Hepatocyte (in vitro differentiated cells): ENCODE results near the gene HS3ST1. TPM values are rescaled to one million over a fixed set of nuclear protein-coding genes. Genes with fewer than 3 reads are reported as not detected.
A peak's percentile ranks its signal among the peaks of the same experiment; 100 is the strongest.

Source experiments
- DNase-seq: peaks from one replicate; pipeline ENCODE4 v3.0.0-alpha.2; 2016; ENCODE audit warnings: low spot score
- H2AFZ ChIP-seq: fragments of 200-600 bp; sonication (generic); 2 replicates; pipeline ENCODE4 v1.6.0; 2016; ENCODE audit warnings: antibody characterized with exemption, mild to moderate bottlenecking
- H3K27ac ChIP-seq: fragments of 200-600 bp; sonication (generic); 2 replicates; pipeline ENCODE4 v1.5.1; 2016; ENCODE audit warnings: mild to moderate bottlenecking
- H3K27me3 ChIP-seq: fragments of 200-600 bp; sonication (generic); 2 replicates; pipeline ENCODE4 v1.6.1; 2016
- H3K36me3 ChIP-seq: fragments of 200-600 bp; sonication (generic); replicated peaks from 2 replicates; pipeline ENCODE4 v1.5.1; 2016; ENCODE audit warnings: low read depth; ENCODE audit not compliant: insufficient read depth
- H3K4me1 ChIP-seq: fragments of 200-600 bp; sonication (generic); 2 replicates; pipeline ENCODE4 v1.5.1; 2016; ENCODE audit warnings: mild to moderate bottlenecking, moderate library complexity; ENCODE audit not compliant: insufficient read depth
- H3K4me2 ChIP-seq: fragments of 200-600 bp; sonication (generic); 2 replicates; pipeline ENCODE4 v1.6.0; 2016
- H3K4me3 ChIP-seq: fragments of 200-600 bp; sonication (generic); 2 replicates; pipeline ENCODE4 v1.5.1; 2016; ENCODE audit warnings: mild to moderate bottlenecking
- H3K79me2 ChIP-seq: fragments of 200-600 bp; sonication (generic); 2 replicates; pipeline ENCODE4 v1.6.0; 2017; ENCODE audit warnings: mild to moderate bottlenecking
- H3K9me2 ChIP-seq: fragments of 200-600 bp; sonication (generic); replicated peaks from 2 replicates; pipeline ENCODE4 v1.6.0; 2017; ENCODE audit warnings: mild to moderate bottlenecking; ENCODE audit not compliant: insufficient read depth
- H3K9me3 ChIP-seq: fragments of 200-600 bp; sonication (generic); 2 replicates; pipeline ENCODE4 v1.5.1; 2016; ENCODE audit warnings: low read depth, mild to moderate bottlenecking
- H4K20me1 ChIP-seq: fragments of 200-600 bp; sonication (generic); 2 replicates; pipeline ENCODE4 v1.6.0; 2016; ENCODE audit warnings: mild to moderate bottlenecking; ENCODE audit not compliant: insufficient read depth, poor library complexity, severe bottlenecking
- EZH2 ChIP-seq: fragments of 200-600 bp; sonication (generic); IDR thresholded peaks from 2 replicates; pipeline ENCODE4 v1.6.1; 2016; ENCODE audit warnings: antibody characterized with exemption, mild to moderate bottlenecking, borderline replicate concordance
- EZH2phosphoT487 ChIP-seq: fragments of 200-600 bp; sonication (generic); IDR thresholded peaks from one replicate; pipeline ENCODE4 v1.6.1; 2018; ENCODE audit warnings: antibody characterized with exemption, mild to moderate bottlenecking, low read depth, moderate library complexity; ENCODE audit not compliant: unreplicated experiment, severe bottlenecking
- WGBS: methylation state at CpG from one replicate; pipeline ENCODE4 v1.1.6; 2016; ENCODE audit warnings: low lambda C conversion rate; ENCODE audit errors: missing lambda C conversion rate; 5-methylcytosine and 5-hydroxymethylcytosine counted together
- polyA plus RNA-seq: library from polyadenylated mRNA; unstranded; fragments of >200 nt; fragmentation: Nextera tagmentation; extraction: Ambion mirVana; gene quantifications from 2 replicates; pipeline ENCODE4 v1.2.1, GENCODE V29; 2016
- total RNA-seq: library from RNA; depleted of rRNA; stranded (reverse); fragments of >200 nt; gene quantifications from 2 replicates; pipeline ENCODE4 v1.2.3, GENCODE V29; 2014
- TF ChIP-seq, protein P1 (sequence below): fragments of 200-600 bp; sonication (generic); IDR thresholded peaks from 2 replicates; pipeline ENCODE4 v1.5.1; 2016; ENCODE audit warnings: antibody characterized with exemption, mild to moderate bottlenecking; ENCODE audit not compliant: poor library complexity

Gene HS3ST1
- total and polyA plus RNA-seq, 2 experiments from 2014 or later, result 1.5 to 7.4 TPM

DNA sequence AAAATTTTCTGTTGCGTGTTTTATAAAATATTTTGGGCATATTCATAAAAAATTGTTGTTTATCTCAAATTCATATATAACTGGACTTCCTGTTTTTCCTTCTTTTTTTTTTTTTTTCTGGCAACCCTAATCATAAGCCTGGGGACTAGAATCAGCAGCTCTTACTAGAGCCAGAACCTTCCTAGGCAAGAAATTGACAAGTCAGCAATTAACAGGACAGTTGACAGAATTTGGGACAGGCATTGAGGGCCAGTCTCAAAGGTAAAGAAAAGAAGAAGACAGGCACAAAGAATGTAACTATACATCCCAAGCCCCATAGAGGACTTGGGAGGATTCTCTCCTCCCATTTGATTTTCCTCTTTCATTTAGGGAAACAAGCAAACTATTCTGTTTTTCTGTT is 35.0 kb upstream of the HS3ST1 start:
- H3K4me3 ChIP-seq, result no peak overlapping the region
- H3K27me3 ChIP-seq, result no peaks in the 10 kb centered on the region
- no peak overlapping the region for H3K27ac ChIP-seq
- H4K20me1 ChIP-seq, result no peaks in the 10 kb centered on the region
- H3K4me2 ChIP-seq, result no peak overlapping the region
- H3K9me2 ChIP-seq, result no peaks in the 10 kb centered on the region
- DNase-seq, result no peak
- H2AFZ ChIP-seq, result no peak overlapping the region
- no peaks in the 10 kb centered on the region for H3K9me3 ChIP-seq
- 95% methylated on average over 1 of the region's 1 CpG for WGBS
- H3K36me3 ChIP-seq, result no peaks in the 10 kb centered on the region
- H3K79me2 ChIP-seq, result no peaks in the 10 kb centered on the region
- no peaks in the 10 kb centered on the region for H3K4me1 ChIP-seq
- TF ChIP-seq EZH2 (no peak), EZH2phosphoT487 (no peak)
- TF ChIP-seq, protein P1, sequence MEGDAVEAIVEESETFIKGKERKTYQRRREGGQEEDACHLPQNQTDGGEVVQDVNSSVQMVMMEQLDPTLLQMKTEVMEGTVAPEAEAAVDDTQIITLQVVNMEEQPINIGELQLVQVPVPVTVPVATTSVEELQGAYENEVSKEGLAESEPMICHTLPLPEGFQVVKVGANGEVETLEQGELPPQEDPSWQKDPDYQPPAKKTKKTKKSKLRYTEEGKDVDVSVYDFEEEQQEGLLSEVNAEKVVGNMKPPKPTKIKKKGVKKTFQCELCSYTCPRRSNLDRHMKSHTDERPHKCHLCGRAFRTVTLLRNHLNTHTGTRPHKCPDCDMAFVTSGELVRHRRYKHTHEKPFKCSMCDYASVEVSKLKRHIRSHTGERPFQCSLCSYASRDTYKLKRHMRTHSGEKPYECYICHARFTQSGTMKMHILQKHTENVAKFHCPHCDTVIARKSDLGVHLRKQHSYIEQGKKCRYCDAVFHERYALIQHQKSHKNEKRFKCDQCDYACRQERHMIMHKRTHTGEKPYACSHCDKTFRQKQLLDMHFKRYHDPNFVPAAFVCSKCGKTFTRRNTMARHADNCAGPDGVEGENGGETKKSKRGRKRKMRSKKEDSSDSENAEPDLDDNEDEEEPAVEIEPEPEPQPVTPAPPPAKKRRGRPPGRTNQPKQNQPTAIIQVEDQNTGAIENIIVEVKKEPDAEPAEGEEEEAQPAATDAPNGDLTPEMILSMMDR, result no peak

- H3K27me3 ChIP-seq, result no peaks in the 10 kb centered on the region
- H3K36me3 ChIP-seq, result no peaks in the 10 kb centered on the region
- H3K9me3 ChIP-seq, result no peaks in the 10 kb centered on the region
- 39% methylated on average over 1 of the region's 1 CpG for WGBS
- DNase-seq, result peak; percentile 10
- H2AFZ ChIP-seq, result no peak overlapping the region
- H4K20me1 ChIP-seq, result no peaks in the 10 kb centered on the region
- no peaks in the 10 kb centered on the region for H3K9me2 ChIP-seq
- no peak overlapping the region for H3K4me3 ChIP-seq
- no peaks in the 10 kb centered on the region for H3K4me1 ChIP-seq
- H3K27ac ChIP-seq, result no peak overlapping the region
- H3K4me2 ChIP-seq, result no peak overlapping the region
- TF ChIP-seq EZH2 (no peak), EZH2phosphoT487 (no peak)
- TF ChIP-seq, protein P1, result no peak
- H3K79me2 ChIP-seq, result no peaks in the 10 kb centered on the region
Measured at GRCh38 chr4:11456401-11456800, 27.7 kb upstream of the HS3ST1 start.

DNA sequence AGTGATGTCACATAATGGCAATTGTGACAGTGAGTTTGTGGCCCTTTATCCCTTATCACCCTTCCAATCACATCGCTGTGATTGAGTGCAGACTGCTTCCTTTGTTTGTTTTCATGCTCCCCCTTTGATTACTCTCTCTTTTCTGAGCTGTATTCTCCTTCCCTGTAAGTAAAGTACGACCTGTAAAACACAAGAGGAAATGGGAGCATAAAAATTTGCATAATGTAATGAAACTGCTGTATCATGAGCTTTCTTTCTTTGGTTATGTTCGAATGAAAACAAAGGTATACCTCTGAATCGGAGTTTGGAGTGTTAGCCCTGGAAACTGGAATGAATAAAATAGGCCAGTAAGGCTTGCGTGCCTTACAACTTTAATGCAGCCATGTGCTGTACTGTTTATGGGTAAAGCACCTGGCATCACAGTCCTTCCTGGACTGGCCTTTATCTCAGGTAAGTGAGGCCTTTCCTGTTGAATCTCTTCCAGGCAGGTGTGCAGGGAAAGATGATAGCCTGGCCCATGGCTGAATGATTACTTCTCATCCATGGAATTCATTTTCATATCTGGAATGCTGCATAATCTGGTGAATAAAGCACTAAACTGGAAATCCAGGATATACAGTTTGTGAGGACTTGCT is 26.6 kb upstream of the HS3ST1 start:
- no peaks in the 10 kb centered on the region for H3K9me2 ChIP-seq
- H3K27me3 ChIP-seq, result no peaks in the 10 kb centered on the region
- WGBS, result 60% methylated on average over 5 of the region's 5 CpGs
- no peaks in the 10 kb centered on the region for H3K9me3 ChIP-seq
- no peaks in the 10 kb centered on the region for H3K36me3 ChIP-seq
- TF ChIP-seq EZH2phosphoT487 (no peak), EZH2 (no peak)
- TF ChIP-seq, protein P1, result no peak
- H3K27ac ChIP-seq, result peak overlapping the region; percentile 13
- no peaks in the 10 kb centered on the region for H3K79me2 ChIP-seq
- no peaks in the 10 kb centered on the region for H3K4me1 ChIP-seq
- no peak overlapping the region for H2AFZ ChIP-seq
- no peak overlapping the region for H3K4me2 ChIP-seq
- no peak overlapping the region for H3K4me3 ChIP-seq
- no peaks in the 10 kb centered on the region for H4K20me1 ChIP-seq
- no peak for DNase-seq

GRCh38 chr4:11451716-11452115 is 23.0 kb upstream of the HS3ST1 start:
- Histone ChIP-seq H3K4me2 (no peak overlapping the region), H2AFZ (no peak overlapping the region), H3K9me2 (no peaks in the 10 kb centered on the region), H3K79me2 (no peaks in the 10 kb centered on the region), H3K27ac (no peak overlapping the region), H3K9me3 (no peaks in the 10 kb centered on the region), H3K4me1 (no peaks in the 10 kb centered on the region), H3K4me3 (no peak overlapping the region), H3K27me3 (no peaks in the 10 kb centered on the region), H3K36me3 (no peaks in the 10 kb centered on the region), H4K20me1 (no peaks in the 10 kb centered on the region)
- TF ChIP-seq, protein P1, result no peak
- TF ChIP-seq EZH2, result no peak
- no peak for TF ChIP-seq EZH2phosphoT487
- WGBS, result 89% methylated on average over 1 of the region's 1 CpG
- no peak for DNase-seq
